ENCODE data around the gene RCAN2.

GRCh38 chr6:46422619-46423018 lies 68.6 kb downstream of the RCAN2 start:
- TF ChIP-seq CTCF (IDR thresholded peaks at IDR 0.05): no peak
- no peak for TF ChIP-seq POLR2A (IDR thresholded peaks at IDR 0.05)
- TF ChIP-seq EP300 (IDR thresholded peaks at IDR 0.05): no peak

Measured in ovary (tissue), 3 donors.